Measurements from ENCODE around the gene SND1.

Gene SND1

DNA sequence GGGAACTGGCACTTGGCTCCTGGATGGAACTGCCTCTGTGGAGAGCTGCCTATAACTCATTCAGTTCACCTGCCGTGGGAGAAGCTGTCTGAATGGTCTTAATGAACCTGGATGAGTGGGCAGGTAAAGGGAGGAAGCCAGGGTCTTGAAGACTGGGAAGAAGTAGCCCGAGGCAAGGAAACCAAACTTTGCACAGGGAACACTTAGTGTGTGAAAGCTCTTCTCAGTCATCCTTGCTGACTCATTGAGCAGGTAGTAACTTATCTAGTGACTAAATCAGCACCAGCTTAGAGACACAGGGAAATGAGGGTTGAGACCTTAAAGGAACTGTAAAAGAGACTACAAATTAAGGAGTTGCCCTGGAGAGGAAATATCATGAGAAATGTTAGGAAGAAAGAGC is 369.4 kb downstream of the SND1 start:
- no peak for DNase-seq (ENCODE audit: low read depth)

DNA sequence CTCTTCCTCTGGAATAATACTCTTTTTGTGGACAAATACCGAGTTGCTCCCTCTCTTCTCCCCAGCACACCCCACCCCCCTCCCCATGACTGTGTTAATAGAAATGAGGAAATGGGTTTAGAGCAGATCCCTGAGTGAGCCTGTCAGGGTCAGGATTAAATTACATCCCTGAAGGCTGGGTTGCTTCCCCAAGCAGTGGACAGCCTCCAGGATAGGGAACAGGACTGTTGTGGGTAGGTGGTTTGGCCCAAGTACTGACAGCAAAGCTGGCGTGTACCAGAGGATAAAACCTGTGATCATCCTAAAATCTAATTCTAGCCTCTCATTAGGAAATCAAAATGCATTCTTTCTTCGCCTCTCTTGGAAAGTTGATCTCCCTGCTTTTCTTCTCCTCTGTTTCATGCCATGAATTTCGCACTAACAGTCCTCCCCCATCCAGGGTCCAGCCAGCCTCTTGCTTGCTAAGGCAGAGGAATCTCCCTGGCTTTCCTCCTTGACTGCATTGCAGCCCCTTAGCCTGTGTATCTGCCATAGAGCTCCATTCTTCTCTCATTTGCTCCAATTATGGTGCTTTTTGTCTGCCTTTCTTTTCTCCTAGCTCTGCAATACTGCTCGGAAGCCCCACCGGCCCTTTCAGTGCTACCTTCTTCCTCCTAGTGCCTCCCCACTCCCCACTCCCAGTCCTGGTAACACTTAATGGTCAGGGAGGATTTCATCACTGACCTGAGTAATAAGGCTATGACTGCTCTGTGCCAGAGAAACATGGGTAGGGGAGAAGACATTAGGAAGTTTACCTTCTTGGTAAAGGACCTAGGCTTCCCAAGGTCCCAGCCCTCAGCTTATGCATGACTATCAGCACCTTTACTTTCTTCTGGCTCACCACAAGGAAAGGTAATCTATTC is 370.9 kb downstream of the SND1 start:
- no peak for DNase-seq (ENCODE audit: low read depth)

DNA sequence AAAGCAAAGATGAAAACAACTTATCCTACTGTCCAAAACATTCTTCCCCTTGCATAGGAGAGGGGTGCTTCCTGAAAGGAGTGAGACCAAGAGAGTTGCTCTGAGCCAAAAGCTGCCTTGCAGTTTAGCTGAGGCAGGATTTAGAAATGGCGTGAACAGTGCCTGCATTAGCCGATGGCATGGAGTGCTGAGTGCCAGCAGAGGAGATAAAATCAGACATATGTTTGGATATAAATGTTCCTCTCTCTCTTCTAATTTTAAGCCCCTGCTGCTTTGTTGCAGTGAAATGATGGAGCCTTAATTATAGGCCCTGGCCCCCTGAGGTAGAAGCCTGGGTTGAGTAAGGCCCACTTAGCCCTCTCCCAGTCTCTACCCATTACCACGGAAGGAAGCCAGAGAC is 372.2 kb downstream of the SND1 start:
- DNase-seq (ENCODE audit: low read depth): no peak

DNA sequence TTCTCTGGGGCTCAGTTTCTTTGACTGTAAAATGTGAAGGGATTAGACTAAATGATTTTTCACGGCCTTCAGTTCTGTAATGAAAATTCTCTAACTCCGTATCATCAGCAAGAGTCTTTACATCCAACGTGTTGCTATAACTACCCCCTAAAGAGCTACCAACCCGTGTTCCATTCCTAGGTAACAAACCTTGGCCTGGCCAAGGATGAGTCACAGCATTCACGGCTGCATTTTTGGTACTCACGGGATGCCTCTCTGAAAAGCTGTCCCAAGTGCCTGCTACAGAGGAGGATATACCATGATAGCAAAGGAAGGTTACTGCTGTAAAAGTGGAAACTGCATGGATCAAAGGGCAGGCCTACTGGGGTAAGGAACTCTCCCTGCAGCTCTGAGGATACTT is 373.4 kb downstream of the SND1 start:
- no peak for DNase-seq (ENCODE audit: low read depth)

DNA sequence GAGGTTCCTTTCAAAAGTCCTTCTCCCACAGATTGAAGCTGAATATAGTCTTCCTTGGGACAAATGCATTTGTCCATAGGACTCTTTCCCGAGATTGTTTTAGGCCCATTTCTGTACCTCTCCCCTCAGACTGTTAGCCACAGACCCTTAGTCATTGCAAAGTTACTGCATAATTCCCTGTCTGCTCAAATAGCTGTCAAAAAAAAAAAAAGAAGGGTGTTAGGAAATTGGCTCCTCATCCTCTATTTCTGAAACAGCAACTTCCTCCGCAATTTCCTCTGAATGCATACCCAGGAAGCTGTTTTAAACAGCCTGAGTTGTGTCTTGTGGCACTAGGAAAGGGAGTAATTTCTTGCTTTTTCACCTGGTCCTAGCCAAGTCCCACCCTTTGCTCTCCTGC is 373.8 kb downstream of the SND1 start:
- DNase-seq (ENCODE audit: low read depth): no peak

DNA sequence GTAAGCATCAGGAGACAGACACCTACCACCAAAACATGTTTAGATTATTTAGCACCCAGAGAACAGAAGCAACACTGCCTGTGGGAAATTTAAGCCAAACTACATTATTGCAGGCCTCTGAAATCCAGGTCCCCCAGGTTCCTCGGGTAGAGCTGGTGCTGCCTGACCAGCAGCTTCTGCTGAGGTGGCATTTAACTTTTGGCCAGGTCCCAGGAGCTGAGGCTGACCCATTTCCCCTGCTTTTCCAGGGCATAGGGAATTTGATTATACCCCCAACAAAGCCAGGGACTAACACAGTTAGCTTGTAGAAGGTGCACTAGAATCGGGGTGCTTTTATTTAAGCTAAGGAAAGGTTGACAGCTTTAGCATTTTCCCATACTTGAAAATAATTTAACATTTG is 374.6 kb downstream of the SND1 start:
- DNase-seq (ENCODE audit: low read depth): no peak

DNA sequence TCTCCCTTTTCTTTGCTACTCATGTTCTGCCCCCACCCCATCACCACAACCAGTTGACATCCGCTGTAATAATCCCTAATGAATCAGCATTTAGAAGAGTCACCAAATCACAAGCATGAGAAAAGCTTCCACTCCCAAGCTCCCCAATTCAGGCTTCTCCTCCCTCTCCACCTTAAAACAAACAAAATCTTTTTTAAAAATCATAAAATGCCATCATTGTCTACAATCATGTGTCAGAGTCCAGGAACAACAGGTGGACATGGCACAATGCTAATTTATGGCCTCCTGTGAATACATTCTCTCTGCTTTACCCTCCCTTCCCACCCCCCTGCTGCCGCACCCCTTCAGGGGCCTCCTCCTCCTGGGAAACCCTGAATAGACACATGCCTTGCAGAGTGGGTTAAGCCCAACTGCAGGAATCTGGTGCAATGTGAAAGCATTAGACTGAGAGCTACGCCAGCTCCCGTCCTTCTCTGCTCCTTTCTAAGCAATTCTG is 375.5 kb downstream of the SND1 start:
- DNase-seq (ENCODE audit: low read depth): no peak

DNA sequence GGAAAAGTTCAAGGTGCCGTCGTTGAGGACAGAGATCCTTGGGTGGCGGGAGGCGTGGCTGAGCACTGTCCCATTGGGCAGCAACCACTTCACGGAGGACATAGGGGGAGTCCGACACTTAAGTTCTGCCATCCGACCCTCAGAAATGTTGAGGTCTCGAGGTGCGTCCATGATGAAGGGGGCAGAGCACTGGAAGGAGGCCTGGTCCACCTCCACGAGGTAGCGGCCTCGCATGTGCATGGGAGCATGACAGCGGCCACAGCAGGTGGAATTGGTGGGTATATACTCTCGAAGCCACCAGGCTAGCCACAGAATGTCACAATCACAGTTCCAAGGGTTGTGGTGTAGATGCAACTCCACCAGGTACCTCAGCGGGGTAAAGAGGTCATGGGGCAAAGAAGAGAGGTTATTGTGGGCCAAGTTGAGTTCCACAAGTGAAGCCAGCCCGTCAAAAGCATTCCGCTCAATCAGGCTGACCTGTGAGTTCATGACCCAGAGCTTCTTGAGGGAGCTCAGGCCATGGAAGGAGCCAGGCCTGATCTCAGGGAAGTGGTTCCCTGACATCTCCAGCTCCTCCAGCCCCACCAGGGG is 377.5 kb downstream of the SND1 start:
- DNase-seq (ENCODE audit: low read depth): no peak

DNA sequence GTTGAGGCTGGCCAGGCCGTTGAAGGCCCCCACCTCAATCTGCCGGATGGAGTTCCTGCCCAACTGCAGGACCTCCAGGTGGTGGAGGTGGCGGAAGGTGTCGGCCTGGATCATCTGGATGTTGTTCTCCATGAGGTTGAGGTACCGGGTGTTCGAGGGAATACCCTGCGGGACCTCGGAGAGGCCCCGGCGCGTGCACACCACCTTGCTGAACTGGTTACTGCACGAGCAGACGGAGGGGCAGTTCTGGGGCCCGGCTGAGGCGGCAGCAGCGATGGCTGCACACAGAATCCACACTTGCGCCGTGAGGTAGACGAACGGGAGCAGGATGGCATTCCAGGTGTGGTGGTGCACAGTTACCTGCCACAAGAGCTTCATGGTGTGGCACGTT is 378.3 kb downstream of the SND1 start:
- no peak for DNase-seq (ENCODE audit: low read depth)

DNA sequence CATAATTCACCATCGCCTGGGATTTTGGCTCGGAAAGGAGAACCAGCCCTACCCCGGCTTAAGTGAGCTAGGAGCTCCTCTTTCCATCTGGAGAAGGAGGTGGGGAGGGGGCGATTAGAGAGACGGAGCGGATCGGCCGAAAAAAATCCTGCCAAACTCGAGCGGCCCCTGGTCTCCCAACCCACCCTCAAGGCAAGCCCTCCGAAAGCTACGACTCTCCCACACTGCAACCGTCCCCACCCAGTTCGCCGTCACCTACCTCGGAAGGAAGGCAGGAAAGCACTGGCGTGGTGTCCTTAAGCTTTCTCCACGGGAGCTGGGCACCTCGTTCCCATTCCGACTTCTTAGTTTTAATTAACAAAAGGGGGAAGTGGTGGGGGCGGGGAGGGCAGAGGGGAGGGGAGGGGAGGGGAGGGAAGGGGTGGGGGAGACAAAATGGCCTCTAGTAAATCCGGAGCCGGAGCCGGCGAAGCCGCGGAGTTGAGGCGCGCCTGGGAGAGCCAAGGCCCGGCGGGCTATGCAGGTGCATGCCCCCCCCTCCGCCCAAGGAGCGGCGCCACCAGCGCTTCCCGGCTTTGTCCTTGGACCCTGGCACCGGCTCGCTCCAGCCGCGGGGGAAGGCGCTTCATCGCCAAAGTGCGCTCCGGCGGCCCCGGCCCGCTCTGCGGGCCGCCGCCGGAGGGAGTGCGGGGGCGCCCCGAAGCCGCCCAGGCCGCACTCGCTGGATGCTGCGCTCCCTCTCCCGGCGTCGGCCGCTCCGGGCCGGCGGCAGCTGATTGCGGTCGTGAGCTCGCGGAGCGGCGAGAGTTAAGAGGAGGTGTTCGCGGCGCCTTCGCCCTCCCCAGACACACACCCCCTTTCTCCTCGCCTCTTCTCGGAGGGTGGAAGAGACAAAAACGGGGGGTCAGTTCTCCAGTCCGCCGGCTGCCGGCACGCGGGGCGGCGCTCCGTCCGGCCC is 378.9 kb downstream of the SND1 start, which contains the start of gene LRRC4:
Gene LRRC4 (minus strand): TSS at position 784 of the 958 bp plus-strand sequence. CDS start 797 bp downstream, outside the sequence.
- DNase-seq (ENCODE audit: low read depth): no peak

DNA sequence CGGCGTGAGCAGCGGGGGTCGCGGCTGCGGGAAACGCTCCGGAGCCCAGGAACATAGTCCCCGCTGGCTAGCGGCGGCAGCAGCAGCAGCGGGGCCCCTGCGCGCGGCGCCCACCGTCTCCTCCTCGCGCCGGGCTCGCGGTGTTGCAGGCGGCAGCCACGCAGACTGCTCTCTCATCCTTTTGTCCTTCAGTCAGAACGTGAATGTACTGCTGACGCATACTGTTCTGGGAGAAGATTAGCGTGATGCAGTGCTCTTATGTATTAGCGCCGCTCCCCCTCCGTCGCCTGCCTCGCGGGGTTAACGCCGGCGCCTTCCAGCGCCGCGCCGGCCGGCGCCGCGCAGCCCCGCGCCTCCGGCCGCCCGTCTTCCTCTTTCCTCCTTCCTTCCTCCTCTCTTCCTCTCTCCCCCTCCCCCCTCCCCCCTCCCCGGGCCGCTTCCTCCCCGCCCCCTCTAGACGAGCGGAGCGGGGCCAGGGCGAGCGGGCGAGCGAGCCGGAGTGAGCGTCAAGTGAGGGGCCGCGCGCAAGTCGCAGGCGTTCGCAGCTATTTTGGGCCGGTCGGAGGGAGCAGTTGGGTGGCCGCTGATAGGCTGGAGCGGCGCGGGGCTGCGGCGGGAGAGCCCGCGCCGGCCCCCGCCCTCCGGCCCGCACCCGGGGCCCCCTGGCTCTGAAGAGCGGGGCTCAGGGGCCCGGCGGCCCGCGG is 380.1 kb downstream of the SND1 start:
- peak; percentile 8 for DNase-seq (ENCODE audit: low read depth)

DNA sequence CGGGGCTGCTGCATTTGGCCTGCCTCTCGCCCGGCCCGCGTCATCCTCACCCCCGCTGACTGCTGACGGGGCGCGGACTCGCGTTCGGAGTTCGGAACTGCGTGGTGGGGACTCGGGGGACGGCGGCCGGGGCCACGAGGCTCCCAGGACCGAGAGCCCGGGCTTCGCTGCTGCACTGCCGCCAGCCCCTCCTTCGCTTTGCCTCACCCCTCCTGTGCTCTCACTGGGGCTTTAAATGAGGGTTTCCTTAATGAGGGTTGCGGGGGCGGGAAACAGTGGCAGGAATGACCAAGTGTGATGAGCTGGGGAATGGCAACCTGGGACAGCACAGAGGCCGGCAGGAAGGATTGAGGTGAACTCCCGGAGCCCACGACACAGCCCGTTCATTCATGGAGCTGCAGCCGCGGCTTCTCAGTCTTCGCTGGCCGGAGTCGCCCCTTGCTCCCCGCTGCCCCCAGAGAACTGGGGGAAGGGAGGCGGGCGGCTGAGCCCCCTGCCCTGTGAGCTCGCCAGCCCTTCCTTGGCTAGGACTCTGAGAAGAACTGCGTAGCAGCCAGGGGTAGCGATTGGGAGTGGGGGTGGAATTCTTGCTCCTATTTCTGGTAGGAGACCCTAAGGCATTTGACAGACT is 380.7 kb downstream of the SND1 start:
- no peak for DNase-seq (ENCODE audit: low read depth)

DNA sequence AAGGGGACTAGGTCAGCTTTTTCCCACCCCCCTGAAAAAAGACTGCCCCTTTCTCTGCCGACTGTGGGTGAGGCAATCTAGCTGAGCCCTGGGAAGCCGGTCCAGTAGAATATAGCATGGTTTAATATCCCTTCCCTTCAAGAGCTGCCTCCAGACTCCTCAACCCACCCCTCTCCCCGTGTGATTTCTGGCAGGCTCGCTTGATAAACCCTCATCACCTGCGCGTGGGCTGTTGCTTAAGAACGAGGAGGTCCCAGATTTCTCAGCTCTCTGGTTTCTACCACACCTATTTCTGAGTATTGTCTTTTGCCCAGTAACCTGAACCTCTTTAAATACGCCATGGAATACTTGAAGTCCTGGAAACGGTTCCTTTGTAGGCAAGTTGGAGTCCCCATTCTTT is 381.3 kb downstream of the SND1 start:
- DNase-seq (ENCODE audit: low read depth): no peak

DNA sequence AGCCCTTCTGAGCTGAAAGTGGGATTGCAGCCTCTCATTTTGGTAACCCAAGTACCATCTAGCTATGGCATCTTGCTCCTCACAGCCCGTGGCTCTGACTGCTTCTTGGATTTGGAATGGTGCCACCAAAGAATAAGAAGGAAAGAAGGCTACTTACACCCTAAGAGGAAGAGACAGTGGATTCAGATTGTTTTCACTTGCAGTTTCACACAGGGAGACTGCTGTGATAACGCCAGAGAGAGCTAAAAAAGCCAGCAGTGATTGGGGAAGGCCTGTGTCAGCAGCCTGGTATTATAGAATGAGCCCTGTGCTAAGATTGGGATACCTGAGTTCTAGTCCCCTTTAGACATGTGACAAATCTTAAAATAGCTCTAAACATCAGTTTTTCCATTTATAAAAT is 382.8 kb downstream of the SND1 start:
- no peak for DNase-seq (ENCODE audit: low read depth)

DNA sequence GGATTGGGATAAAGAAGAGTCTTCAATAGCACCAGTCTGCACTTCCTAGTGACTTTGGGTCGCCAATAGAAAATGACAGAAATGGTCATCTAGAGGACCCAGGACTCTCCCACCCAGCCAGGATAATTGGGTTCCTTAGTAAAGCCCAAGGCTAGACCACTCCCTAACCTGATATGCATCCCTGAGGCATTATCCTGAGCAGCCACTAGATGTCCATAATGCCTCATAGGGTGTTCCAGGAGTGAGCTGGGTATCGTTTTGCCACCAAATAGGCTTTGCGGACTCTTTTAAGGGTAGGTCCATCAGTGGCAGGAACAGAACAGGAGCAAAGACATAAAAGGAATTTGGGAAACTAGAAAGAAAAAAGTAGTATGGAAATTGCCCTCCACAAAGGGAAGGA is 383.7 kb downstream of the SND1 start:
- no peak for DNase-seq (ENCODE audit: low read depth)

DNA sequence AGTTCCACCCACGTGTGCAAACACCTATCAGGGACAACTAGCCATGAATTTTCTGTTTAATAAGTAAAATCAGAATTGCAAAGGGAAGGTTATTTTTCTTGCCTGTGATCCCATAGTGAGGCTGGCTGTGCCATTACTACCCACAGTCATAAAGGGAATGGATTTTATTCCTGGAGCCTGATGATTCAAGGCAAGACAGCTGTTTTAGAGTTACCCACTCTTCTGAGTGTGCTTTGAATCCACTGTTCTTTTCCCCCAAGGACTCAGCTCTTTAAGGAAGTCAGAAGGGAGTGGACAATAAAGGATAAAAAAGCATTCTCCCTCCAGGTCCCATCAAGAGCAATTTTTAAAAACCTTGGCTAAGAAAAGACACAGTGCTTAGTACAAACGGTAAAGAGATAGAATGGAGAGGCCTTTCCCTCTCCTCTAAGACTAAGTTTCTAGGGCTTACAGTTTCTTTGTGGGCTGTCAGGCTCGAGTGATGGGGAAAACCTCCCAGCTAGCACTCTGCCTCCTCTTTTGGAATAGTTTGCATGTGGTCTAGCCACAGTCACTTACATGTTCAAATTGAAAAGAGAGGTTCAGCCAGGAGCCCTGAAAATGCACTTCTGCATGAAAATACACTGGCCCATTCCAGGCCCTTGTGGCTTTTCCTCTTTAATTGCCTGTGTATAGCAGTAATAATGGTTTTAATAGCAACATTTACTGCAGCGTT is 384.4 kb downstream of the SND1 start:
- no peak for DNase-seq (ENCODE audit: low read depth)

DNA sequence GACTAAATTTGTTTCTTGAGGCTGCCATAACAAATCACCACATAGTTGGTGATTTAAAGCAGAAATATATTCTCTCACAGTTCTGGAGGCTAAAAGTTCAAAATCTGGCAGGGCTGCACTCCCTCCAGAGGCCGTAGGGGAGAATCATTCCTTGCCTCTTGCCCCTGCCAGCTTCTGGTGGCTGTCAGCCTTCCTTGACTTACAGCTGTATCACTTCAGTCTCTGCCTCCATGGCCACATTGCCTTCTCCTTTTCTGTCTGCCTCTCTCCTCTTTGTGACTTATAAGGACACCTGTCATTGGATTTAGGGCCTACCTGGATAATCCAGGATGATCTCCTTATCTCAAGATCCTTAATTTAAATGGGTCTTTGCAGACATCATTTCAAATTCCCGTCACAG is 385.1 kb downstream of the SND1 start:
- no peak for DNase-seq (ENCODE audit: low read depth)

DNA sequence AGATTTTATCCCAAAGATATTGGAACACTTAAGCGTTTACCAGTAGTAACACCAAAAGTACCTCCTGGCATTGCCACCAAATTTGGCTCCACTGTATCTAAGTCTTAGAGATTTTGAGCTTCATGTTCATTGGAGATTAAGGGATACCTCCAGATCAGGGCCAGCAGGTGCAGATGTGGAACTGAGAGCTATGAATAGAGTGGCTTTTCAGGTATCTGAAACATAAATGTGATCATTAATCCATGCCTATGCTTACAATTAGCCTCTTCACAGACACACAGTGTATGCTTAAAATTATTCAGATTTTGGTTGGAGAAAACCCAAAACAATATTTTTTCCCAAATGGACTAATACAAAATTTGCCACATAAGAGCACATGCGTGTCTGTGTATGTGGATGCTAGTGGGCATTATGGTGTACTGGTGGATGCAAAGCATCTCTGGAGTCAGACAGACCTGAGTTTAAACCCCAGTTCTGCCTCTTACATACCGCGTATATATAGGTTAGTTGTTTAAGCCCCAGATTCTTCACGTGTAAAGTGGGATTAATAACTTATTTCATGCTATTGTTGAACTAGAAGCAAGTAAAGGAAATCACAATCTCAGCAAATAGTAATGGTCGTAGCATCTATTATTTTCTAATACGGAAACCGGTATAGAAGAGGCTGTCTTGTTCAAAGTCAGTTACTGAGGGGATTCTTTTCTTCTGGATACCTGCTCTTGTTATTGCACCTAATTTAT is 386.1 kb downstream of the SND1 start:
- DNase-seq (ENCODE audit: low read depth): no peak

DNA sequence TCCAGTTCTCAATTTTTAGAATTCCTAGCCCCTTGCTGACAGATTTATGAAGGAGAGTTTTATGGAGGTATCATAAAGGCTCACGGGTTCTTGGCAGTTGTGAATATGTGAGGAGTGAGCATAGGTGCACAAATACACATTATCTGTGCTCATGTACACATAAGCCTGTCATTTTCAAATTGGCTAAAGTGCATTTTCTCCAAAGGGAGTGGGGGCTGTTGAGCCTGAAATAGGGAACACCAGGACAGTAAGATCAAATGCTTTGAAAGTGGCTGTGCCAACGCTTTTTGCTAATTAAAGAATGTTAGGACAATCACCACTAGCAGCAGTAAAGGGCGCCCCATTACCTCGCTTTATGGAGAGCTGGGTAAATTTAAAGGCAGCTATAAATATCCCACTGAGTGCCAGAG is 387.6 kb downstream of the SND1 start:
- no peak for DNase-seq (ENCODE audit: low read depth)

DNA sequence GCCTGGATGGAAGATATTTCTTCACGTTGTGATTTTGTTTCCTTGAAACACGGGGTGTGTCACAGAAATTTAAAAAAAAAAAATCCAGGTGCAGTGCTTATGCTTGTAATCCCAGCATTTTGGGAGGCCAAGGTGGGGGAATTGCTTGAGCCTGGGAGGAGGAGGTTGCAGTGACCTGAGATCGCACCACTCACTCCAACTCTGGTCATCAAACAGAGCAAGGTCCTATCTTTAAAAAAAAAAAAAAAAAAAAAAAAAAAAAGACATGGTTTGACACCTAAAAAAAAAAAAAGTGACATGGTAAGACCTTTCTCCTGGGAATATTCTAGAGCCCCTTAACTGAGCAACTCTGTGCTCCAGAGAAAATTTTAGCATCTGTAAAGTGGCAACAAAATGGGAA is 388.2 kb downstream of the SND1 start:
- no peak for DNase-seq (ENCODE audit: low read depth)

All from stimulated activated CD8-positive, alpha-beta memory T cell treated with anti-CD3 and anti-CD28 coated beads, Interleukin-12 subunit alpha, Interleukin-12 subunit beta, amount 100 ng/mL, for 1 hour (primary cell).